NB4 (cell line): ENCODE measurements around the gene SRSF3.
A peak's percentile ranks its signal among the peaks of the same experiment; 100 is the strongest.
"Not testable (repeated sequence)": the region's sequence is repeated elsewhere in the genome, so short reads cannot be mapped to it uniquely, and the experiment has no call there.

Source experiments
- DNase-seq: peaks from one replicate; pipeline ENCODE4 v3.0.0; 2010; ENCODE audit warnings: low read depth
- H3K4me3 ChIP-seq: one replicate; pipeline ENCODE4 v1.5.1; 2011; ENCODE audit warnings: mild to moderate bottlenecking, low read depth, low read length, moderate library complexity
- CTCF ChIP-seq: IDR thresholded peaks from one replicate; pipeline ENCODE4 v1.5.1; 2012; ENCODE audit warnings: low read depth, low read length
- MAX ChIP-seq: IDR thresholded peaks from 2 replicates; pipeline ENCODE4 v1.6.1; 2011; ENCODE audit warnings: low read depth, low read length
- MYC ChIP-seq: IDR thresholded peaks from 2 replicates; pipeline ENCODE4 v1.6.1; 2011; ENCODE audit warnings: low read depth, low read length
- POLR2A ChIP-seq: IDR thresholded peaks from 2 replicates; pipeline ENCODE4 v1.6.1; 2011; ENCODE audit warnings: mild to moderate bottlenecking; ENCODE audit not compliant: insufficient read length; ENCODE audit errors: extremely low read depth

SRSF3 gene

GRCh38 chr6:36586606-36587005 is 7.6 kb upstream of the SRSF3 start:
- DNase-seq = no peak
- H3K4me3 ChIP-seq = no peak overlapping the region
- TF ChIP-seq CTCF (no peak), POLR2A (no peak), MYC (no peak), MAX (no peak)

GRCh38 chr6:36589025-36589400 is 5.1 kb upstream of the SRSF3 start:
- not testable (repeated sequence) for DNase-seq, H3K4me3 ChIP-seq

GRCh38 chr6:36590237-36590636 is 3.9 kb upstream of the SRSF3 start:
- no peak for TF ChIP-seq CTCF
- no peak for TF ChIP-seq POLR2A
- TF ChIP-seq MYC = no peak
- no peak for TF ChIP-seq MAX
- DNase-seq = no peak
- H3K4me3 ChIP-seq = no peak overlapping the region

GRCh38 chr6:36592221-36592655 is 1.9 kb upstream of the SRSF3 start:
- TF ChIP-seq POLR2A (no peak), MAX (no peak), CTCF (no peak), MYC (no peak)
- DNase-seq = no peak
- H3K4me3 ChIP-seq = no peak overlapping the region

GRCh38 chr6:36593569-36594028 is 563 bp upstream of the SRSF3 start:
- peak; percentile 83 for DNase-seq
- no peak for TF ChIP-seq MAX
- TF ChIP-seq POLR2A = no peak
- TF ChIP-seq MYC = peak; percentile 29; the same call in 1 of the 2 replicates
- H3K4me3 ChIP-seq = peak overlapping the region; percentile 77

GRCh38 chr6:36594816-36595643 is 868 bp downstream of the SRSF3 start:
- peak; percentile 67 for DNase-seq
- TF ChIP-seq MAX (no peak), MYC (no peak), CTCF (no peak), POLR2A (no peak)
- peak overlapping the region; percentile 100 for H3K4me3 ChIP-seq
